NCI-H1105 treated with DMSO at 0.1 percent for 48 hours (cell line): Measurements from ENCODE around the gene UQCC5.

ENCODE experiments used
- DNase-seq: peaks from one replicate; lab custom pipeline; 2025; lab: John Stamatoyannopoulos, UW

Gene UQCC5

DNA sequence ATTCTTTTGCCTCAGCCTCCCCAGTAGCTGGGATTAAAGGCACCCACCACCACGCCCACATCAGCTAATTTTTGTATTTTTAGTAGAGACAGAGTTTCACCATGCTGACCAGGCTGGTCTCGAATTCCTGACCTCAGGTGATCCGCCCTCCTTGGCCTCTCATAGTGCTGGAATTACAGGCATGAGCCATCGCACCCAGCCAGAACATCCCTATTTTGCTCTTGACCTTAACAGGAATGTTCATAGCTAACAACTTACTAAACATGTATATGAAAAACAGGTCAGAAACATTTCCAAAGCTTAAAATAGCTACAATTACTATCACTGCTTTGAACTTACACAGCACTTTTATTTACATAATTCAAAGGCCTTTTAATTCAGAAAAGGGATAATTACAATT, 33.7 kb downstream of the UQCC5 start:
- DNase-seq = no peak

DNA sequence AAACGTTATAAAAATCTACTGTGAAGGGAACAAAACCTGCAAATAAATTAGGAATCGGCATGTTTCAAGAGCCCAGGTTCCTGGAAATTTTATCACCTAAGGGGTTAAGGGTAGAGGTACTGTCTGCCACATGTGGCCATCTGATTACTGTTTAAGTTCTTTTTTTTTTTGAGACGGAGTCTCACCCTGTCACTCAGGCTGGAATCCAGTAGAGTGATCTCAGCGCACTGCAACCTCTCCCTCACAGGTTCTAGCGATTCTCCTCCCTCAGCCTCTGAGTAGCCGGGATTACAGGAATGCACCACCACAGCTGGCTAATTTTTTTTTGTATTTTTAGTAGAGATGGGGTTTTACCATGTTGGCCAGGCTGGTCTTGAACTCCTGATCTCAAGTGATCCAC, 35.8 kb downstream of the UQCC5 start:
- DNase-seq = no peak

DNA sequence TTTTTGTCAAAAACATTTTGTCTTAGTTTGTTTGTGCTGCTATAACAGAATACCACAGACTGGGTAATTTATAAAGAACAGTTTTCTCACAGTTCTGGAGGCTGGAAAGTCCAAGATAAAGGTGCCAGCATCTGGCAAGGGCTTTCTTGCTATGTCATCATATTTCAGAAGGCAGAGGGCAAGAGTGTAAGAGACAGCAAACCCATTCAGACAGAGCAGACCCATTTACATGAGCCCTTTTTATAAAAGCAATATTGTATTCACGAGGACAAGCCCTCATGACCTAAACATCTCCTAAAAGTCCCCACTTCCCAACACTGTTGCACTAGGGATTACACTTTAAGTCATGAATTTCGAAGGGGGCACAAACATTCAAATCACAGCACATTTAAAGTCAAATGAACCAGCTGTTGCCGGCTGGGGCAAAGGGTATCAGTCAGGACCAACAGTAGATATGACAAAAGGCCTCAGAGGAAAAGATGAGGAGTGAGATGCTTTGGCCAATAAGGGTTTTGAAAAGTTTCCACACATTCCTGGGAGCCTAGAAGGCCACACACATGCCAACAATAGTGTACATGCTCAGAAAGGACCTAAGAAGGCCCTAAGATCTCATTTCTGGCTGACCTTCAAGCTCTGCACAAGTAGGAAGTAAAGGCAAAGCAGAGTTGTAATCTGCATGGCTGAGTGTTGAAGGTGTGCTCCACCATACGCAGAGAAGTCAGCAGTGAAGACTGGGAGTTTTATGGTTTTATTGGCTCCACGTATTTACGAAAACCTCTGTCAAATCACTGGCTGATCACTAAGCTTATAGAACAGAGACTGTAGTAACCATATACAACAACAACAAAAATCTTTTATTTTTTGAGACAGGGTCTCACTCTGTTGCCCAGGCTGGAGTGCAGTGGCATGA, 37.9 kb downstream of the UQCC5 start:
- no peak for DNase-seq
